GM19438 (cell line): ENCODE results near the gene WDR91.
"Not testable (repeated sequence)": the region's sequence is repeated elsewhere in the genome, so short reads cannot be mapped to it uniquely, and the experiment has no call there.

Experiments used
- ATAC-seq: cut with Tn5 transposase; IDR thresholded peaks from one replicate; pipeline ENCODE4 v1.9.1; 2021; ENCODE audit warnings: low read depth; ENCODE audit not compliant: unreplicated experiment

Gene WDR91

GRCh38 chr7:135234727-135235126 lies 23.4 kb upstream of the WDR91 start:
- ATAC-seq = no peak

- not testable (repeated sequence) for ATAC-seq
These were observed 22.8 kb upstream of the WDR91 start for GRCh38 chr7:135234095-135234494.

GRCh38 chr7:135233570-135233969 lies 22.2 kb upstream of the WDR91 start, which contains the start of gene STRA8:
Gene STRA8, plus strand, starts transcription at chr7:135233838. Its CDS starts 6,687 bp downstream, at chr7:135240525.
- no peak for ATAC-seq

- no peak for ATAC-seq
These were observed 21.4 kb upstream of the WDR91 start for GRCh38 chr7:135232720-135233119.

GRCh38 chr7:135232087-135232486 lies 20.8 kb upstream of the WDR91 start:
- no peak for ATAC-seq

- ATAC-seq = no peak
These were observed 20.4 kb upstream of the WDR91 start for GRCh38 chr7:135231686-135232085.

- ATAC-seq = no peak
These were observed 12.7 kb upstream of the WDR91 start for GRCh38 chr7:135224027-135224426.

- no peak for ATAC-seq
These were observed 6.6 kb upstream of the WDR91 start for GRCh38 chr7:135217645-135218509.

GRCh38 chr7:135215698-135216097 lies 4.4 kb upstream of the WDR91 start:
- ATAC-seq = no peak

GRCh38 chr7:135215180-135215579 lies 3.9 kb upstream of the WDR91 start:
- no peak for ATAC-seq

- no peak for ATAC-seq
These were observed 2.5 kb upstream of the WDR91 start for GRCh38 chr7:135213831-135214230.

GRCh38 chr7:135211946-135212685 lies 790 bp upstream of the WDR91 start:
- not testable (repeated sequence) for ATAC-seq

- peak; percentile 0 for ATAC-seq
These were observed 493 bp downstream of the WDR91 start for GRCh38 chr7:135210888-135211178.

- no peak for ATAC-seq
These were observed 2.0 kb downstream of the WDR91 start for GRCh38 chr7:135209225-135209834.

- no peak for ATAC-seq
These were observed 3.1 kb downstream of the WDR91 start for GRCh38 chr7:135208102-135208793.

- no peak for ATAC-seq
These were observed 3.8 kb downstream of the WDR91 start for GRCh38 chr7:135207406-135208101.

GRCh38 chr7:135206941-135207391 lies 4.4 kb downstream of the WDR91 start:
- peak; percentile 21 for ATAC-seq

GRCh38 chr7:135205850-135206249 lies 5.5 kb downstream of the WDR91 start:
- no peak for ATAC-seq

- no peak for ATAC-seq
These were observed 6.5 kb downstream of the WDR91 start for GRCh38 chr7:135204876-135205275.

GRCh38 chr7:135204341-135204749 lies 7.0 kb downstream of the WDR91 start:
- no peak for ATAC-seq
